HepG2 (cell line): Measurements from ENCODE around the gene MIDN. TPM values are rescaled to one million over a fixed set of nuclear protein-coding genes. Genes with fewer than 3 reads are reported as not detected.

Experiments used
- CCDC6 ChIP-seq: sonication (generic); formaldehyde crosslinking; IDR thresholded peaks from 2 replicates; pipeline ENCODE4 v1.8.1; 2022; ENCODE audit warnings: mild to moderate bottlenecking, missing genetic modification reagents, moderate library complexity
- CEBPB ChIP-seq: IDR thresholded peaks from 2 replicates; pipeline ENCODE4 v1.6.1; 2011; ENCODE audit warnings: low read depth, low read length, improper control_type of control experiment, borderline replicate concordance
- DNMT1 ChIP-seq: sonication (generic); formaldehyde crosslinking; IDR thresholded peaks from 2 replicates; pipeline ENCODE4 v1.5.1; 2020; ENCODE audit warnings: mild to moderate bottlenecking, missing genetic modification reagents
- ETV6 ChIP-seq: sonication (generic); formaldehyde crosslinking; conservative IDR thresholded peaks from 2 replicates; pipeline ENCODE4 v1.4.0; 2020; ENCODE audit warnings: missing genetic modification reagents
- MIXL1 ChIP-seq: IDR thresholded peaks from 2 replicates; pipeline ENCODE4 v1.6.1; 2016
- POLR2G ChIP-seq: fragments of 200-400 bp; formaldehyde crosslinking; IDR thresholded peaks from 2 replicates; pipeline ENCODE4 v1.6.1; 2018; ENCODE audit warnings: mild to moderate bottlenecking, low read depth, low read length, moderate library complexity
- PTBP1 ChIP-seq: fragments of 200-400 bp; formaldehyde crosslinking; IDR thresholded peaks from 2 replicates; pipeline ENCODE4 v1.6.1; 2018; ENCODE audit warnings: low read length, low read depth; ENCODE audit not compliant: poor library complexity, severe bottlenecking
- RNF2 ChIP-seq: fragments of 450-650 bp; conservative IDR thresholded peaks from 2 replicates; pipeline ENCODE4 v1.6.1; 2016; ENCODE audit warnings: low read depth
- SP1 ChIP-seq, 2 experiments: fragments of 450-650 bp in 1 of 2; sonication (generic) in 1 of 2; formaldehyde crosslinking in 1 of 2; IDR thresholded peaks; 2 replicates each; pipeline versions ENCODE4 v1.4.0 to v1.6.1; 2016 to 2020; ENCODE audit warnings: missing genetic modification reagents in 1 of 2
- ZBTB20 ChIP-seq: sonication (generic); formaldehyde crosslinking; IDR thresholded peaks from 2 replicates; pipeline ENCODE4 v1.8.1; 2023; ENCODE audit warnings: missing genetic modification reagents, low read depth, mild to moderate bottlenecking, borderline replicate concordance
- ZFP36L2 ChIP-seq: sonication (generic); formaldehyde crosslinking; IDR thresholded peaks from 2 replicates; pipeline ENCODE4 v1.4.0; 2020; ENCODE audit warnings: missing genetic modification reagents
- ZKSCAN5 ChIP-seq: sonication (generic); formaldehyde crosslinking; IDR thresholded peaks from 2 replicates; pipeline ENCODE4 v1.5.1; 2020; ENCODE audit warnings: mild to moderate bottlenecking, missing genetic modification reagents
- ZNF501 ChIP-seq: sonication (generic); formaldehyde crosslinking; IDR thresholded peaks from 2 replicates; pipeline ENCODE4 v1.5.1; 2020; ENCODE audit warnings: mild to moderate bottlenecking, moderate library complexity, missing genetic modification reagents
- ZNF598 ChIP-seq: sonication (generic); formaldehyde crosslinking; IDR thresholded peaks from 2 replicates; pipeline ENCODE4 v1.5.1; 2020; ENCODE audit warnings: mild to moderate bottlenecking, missing genetic modification reagents, borderline replicate concordance
- ZNF678 ChIP-seq: sonication (generic); formaldehyde crosslinking; IDR thresholded peaks from 2 replicates; pipeline ENCODE4 v1.4.0; 2020; ENCODE audit warnings: mild to moderate bottlenecking, missing genetic modification reagents
- ZNF883 ChIP-seq: sonication (generic); formaldehyde crosslinking; IDR thresholded peaks from 2 replicates; pipeline ENCODE4 v1.5.1; 2020; ENCODE audit warnings: mild to moderate bottlenecking, missing genetic modification reagents; ENCODE audit errors: not compliant biosample characterization
- polyA plus RNA-seq, 8 experiments: library from polyadenylated mRNA; depleted of rRNA in 3 of 8; stranded (reverse) in 7 of 8; unstranded in 1 of 8; fragments of >200 nt; fragmentation: Illumina TruSeq in 4 of 8; extraction: Trizol in 4 of 8; gene quantifications; 2 replicates each; pipeline versions ENCODE4 v1.2.1 to v1.2.3, GENCODE V29; 2011 to 2016; ENCODE audit warnings: low read depth in 4 of 8, missing spikeins in 1 of 8, mixed read lengths in 1 of 8; ENCODE audit not compliant: insufficient read depth in 1 of 8
- total RNA-seq, 5 experiments: library from RNA; depleted of rRNA; stranded (reverse); fragments of >200 nt; fragmentation: Illumina TruSeq; extraction: Trizol; gene quantifications; 2 replicates each; pipeline ENCODE4 v1.2.3, GENCODE V29; 2016; ENCODE audit warnings: low read depth in 1 of 5
- TF ChIP-seq, protein P1 (sequence below): sonication (generic); formaldehyde crosslinking; IDR thresholded peaks from 2 replicates; pipeline ENCODE4 v1.4.0; 2020; ENCODE audit warnings: missing genetic modification reagents
- TF ChIP-seq, protein P2 (sequence below): conservative IDR thresholded peaks from 2 replicates; pipeline ENCODE4 v1.6.1; 2018; ENCODE audit warnings: missing genetic modification reagents
- TF ChIP-seq, protein P3 (sequence below): sonication (generic); formaldehyde crosslinking; IDR thresholded peaks from 2 replicates; pipeline ENCODE4 v1.9.0; 2022; ENCODE audit warnings: missing genetic modification reagents, mild to moderate bottlenecking, borderline replicate concordance

MIDN gene
- total and polyA plus RNA-seq, 2 of the 13 experiments (the other 11 are each of a cell fraction or from before 2014, with no cell fraction given), result 8.4 to 18.0 TPM

DNA sequence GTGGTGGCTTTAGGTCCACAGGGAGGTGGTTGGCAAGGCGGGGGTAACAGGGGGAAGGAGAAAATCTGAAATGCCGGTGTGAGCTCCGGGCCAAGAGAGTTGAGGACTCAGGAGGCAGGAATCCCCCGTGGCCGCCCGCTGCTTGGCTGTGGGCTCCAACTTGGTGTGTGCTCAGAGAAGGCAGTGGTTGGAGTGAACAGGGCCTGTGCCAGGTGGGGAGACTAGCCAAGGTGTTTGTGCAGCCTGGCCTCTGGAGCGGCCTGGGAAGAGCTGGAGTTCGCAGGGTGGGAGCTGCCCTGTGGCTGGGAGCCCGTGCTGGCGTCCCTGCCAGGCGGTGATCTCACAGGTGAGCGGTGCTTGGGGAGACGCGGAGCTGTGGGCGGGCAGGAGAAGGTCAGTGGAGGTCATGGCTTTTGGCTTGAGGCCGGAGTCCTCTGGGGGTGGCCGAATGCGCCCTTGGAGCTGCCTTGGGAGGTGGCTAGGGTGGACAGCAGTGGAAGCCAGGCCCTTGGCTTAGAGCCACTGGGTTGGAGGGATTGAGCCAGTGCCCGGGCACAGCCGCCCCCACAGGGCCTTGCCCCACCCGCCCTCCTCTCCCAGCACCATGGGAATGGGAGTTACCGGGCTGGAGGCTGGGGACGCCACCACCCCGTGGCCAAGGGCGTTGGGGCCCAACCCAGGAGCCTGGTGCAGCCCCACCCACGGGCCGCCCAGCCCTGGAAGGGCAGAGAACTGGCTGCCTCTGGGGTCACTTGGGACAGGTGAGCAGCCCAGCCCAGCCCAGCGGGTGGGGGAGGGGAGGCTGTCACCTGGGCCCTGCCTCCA, 13.6 kb downstream of the MIDN start (continued):
- TF ChIP-seq, protein P1, sequence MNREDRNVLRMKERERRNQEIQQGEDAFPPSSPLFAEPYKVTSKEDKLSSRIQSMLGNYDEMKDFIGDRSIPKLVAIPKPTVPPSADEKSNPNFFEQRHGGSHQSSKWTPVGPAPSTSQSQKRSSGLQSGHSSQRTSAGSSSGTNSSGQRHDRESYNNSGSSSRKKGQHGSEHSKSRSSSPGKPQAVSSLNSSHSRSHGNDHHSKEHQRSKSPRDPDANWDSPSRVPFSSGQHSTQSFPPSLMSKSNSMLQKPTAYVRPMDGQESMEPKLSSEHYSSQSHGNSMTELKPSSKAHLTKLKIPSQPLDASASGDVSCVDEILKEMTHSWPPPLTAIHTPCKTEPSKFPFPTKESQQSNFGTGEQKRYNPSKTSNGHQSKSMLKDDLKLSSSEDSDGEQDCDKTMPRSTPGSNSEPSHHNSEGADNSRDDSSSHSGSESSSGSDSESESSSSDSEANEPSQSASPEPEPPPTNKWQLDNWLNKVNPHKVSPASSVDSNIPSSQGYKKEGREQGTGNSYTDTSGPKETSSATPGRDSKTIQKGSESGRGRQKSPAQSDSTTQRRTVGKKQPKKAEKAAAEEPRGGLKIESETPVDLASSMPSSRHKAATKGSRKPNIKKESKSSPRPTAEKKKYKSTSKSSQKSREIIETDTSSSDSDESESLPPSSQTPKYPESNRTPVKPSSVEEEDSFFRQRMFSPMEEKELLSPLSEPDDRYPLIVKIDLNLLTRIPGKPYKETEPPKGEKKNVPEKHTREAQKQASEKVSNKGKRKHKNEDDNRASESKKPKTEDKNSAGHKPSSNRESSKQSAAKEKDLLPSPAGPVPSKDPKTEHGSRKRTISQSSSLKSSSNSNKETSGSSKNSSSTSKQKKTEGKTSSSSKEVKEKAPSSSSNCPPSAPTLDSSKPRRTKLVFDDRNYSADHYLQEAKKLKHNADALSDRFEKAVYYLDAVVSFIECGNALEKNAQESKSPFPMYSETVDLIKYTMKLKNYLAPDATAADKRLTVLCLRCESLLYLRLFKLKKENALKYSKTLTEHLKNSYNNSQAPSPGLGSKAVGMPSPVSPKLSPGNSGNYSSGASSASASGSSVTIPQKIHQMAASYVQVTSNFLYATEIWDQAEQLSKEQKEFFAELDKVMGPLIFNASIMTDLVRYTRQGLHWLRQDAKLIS, result no peak
- TF ChIP-seq ETV6 (CRISPR knock-in tag) (no peak), ZFP36L2 (CRISPR knock-in tag) (no peak), POLR2G (peak; percentile 57; the same call in 1 of the 2 replicates), DNMT1 (CRISPR knock-in tag) (no peak), ZBTB20 (CRISPR knock-in tag) (0 out of 2 replicates have a peak, but pooled peaks have one; percentile 15), ZNF598 (0 out of 2 replicates have a peak, but pooled peaks have one; percentile 36), CCDC6 (CRISPR knock-in tag) (no peak), ZNF501 (no peak; the same call in 1 of the 2 replicates), ZNF678 (CRISPR knock-in tag) (no peak), ZNF883 (CRISPR knock-in tag) (no peak), SP1 (IDR thresholded peaks at IDR 0.05) (no peak), SP1 (CRISPR knock-in tag; IDR thresholded peaks at IDR 0.05) (peak; percentile 11; the same call in 1 of the 2 replicates), ZKSCAN5 (no peak), CEBPB (no peak), RNF2 (no peak), MIXL1 (no peak), PTBP1 (no peak)
- TF ChIP-seq, protein P2, sequence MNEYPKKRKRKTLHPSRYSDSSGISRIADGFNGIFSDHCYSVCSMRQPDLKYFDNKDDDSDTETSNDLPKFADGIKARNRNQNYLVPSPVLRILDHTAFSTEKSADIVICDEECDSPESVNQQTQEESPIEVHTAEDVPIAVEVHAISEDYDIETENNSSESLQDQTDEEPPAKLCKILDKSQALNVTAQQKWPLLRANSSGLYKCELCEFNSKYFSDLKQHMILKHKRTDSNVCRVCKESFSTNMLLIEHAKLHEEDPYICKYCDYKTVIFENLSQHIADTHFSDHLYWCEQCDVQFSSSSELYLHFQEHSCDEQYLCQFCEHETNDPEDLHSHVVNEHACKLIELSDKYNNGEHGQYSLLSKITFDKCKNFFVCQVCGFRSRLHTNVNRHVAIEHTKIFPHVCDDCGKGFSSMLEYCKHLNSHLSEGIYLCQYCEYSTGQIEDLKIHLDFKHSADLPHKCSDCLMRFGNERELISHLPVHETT (CRISPR knock-in tag), result no peak
- TF ChIP-seq, protein P3, sequence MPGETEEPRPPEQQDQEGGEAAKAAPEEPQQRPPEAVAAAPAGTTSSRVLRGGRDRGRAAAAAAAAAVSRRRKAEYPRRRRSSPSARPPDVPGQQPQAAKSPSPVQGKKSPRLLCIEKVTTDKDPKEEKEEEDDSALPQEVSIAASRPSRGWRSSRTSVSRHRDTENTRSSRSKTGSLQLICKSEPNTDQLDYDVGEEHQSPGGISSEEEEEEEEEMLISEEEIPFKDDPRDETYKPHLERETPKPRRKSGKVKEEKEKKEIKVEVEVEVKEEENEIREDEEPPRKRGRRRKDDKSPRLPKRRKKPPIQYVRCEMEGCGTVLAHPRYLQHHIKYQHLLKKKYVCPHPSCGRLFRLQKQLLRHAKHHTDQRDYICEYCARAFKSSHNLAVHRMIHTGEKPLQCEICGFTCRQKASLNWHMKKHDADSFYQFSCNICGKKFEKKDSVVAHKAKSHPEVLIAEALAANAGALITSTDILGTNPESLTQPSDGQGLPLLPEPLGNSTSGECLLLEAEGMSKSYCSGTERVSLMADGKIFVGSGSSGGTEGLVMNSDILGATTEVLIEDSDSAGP (CRISPR knock-in tag), result peak; percentile 16; the same call in 1 of the 2 replicates
